ENCODE results near the gene RASGRP1. TPM values are rescaled to one million over a fixed set of nuclear protein-coding genes. Genes with fewer than 3 reads are reported as not detected.

Gene RASGRP1
- total RNA-seq, 1 donor from 2014 or later = 0.44 TPM

- peak; percentile 51 for DNase-seq
- Histone ChIP-seq H3K9me3 (replicated peaks) (no peaks in the 10 kb centered on the region), H3K36me3 (no peaks in the 10 kb centered on the region), H3K27me3 (ENCODE audit: low read depth) (peaks cover 14% of the 10 kb centered on the region), H3K4me3 (no peak overlapping the region), H3K27ac (replicated peaks) (peak overlapping the region; percentile 25), H3K4me1 (peaks cover 9% of the 10 kb centered on the region)
- TF ChIP-seq, protein P1, sequence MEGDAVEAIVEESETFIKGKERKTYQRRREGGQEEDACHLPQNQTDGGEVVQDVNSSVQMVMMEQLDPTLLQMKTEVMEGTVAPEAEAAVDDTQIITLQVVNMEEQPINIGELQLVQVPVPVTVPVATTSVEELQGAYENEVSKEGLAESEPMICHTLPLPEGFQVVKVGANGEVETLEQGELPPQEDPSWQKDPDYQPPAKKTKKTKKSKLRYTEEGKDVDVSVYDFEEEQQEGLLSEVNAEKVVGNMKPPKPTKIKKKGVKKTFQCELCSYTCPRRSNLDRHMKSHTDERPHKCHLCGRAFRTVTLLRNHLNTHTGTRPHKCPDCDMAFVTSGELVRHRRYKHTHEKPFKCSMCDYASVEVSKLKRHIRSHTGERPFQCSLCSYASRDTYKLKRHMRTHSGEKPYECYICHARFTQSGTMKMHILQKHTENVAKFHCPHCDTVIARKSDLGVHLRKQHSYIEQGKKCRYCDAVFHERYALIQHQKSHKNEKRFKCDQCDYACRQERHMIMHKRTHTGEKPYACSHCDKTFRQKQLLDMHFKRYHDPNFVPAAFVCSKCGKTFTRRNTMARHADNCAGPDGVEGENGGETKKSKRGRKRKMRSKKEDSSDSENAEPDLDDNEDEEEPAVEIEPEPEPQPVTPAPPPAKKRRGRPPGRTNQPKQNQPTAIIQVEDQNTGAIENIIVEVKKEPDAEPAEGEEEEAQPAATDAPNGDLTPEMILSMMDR (IDR thresholded peaks at IDR 0.05; ENCODE audit: borderline replicate concordance) = no peak
- intact Hi-C loops (cut with micrococcal nuclease) = no loop called here
These were observed 28.4 kb downstream of the RASGRP1 start for GRCh38 chr15:38536201-38536676.

GRCh38 chr15:38535491-38536200 is 29.0 kb downstream of the RASGRP1 start:
- TF ChIP-seq, protein P1 (IDR thresholded peaks at IDR 0.05; ENCODE audit: borderline replicate concordance) = no peak
- H3K27me3 ChIP-seq (ENCODE audit: low read depth) = peaks cover 14% of the 10 kb centered on the region
- intact Hi-C loops (cut with micrococcal nuclease) = no loop called here
- H3K27ac ChIP-seq (replicated peaks) = peak overlapping the region; percentile 25
- peaks cover 9% of the 10 kb centered on the region for H3K4me1 ChIP-seq
- H3K36me3 ChIP-seq = no peaks in the 10 kb centered on the region
- no peak overlapping the region for H3K4me3 ChIP-seq
- no peak for DNase-seq
- H3K9me3 ChIP-seq (replicated peaks) = no peaks in the 10 kb centered on the region

DNA sequence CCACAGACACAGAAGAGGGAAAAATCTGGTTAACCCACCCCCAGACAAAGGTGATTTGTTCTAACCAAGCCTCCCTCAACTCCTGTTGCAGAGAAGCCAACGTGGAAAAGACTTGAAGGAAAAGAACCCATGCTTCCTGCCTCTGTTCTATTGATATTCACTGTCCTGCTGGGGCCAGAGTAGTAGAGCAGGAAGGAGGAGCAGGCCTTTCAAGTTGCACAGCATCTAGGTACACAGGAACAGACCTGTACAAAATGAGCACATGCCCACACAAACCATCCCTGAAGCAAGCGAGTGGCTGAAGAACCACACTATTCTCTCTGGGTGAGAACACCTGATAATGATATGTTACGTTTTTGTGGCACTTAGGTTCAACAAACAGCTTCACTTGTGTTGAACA is 29.9 kb downstream of the RASGRP1 start:
- H3K4me3 ChIP-seq = no peak overlapping the region
- no peaks in the 10 kb centered on the region for H3K36me3 ChIP-seq
- no peaks in the 10 kb centered on the region for H3K9me3 ChIP-seq (replicated peaks)
- no peak for DNase-seq
- intact Hi-C loops (cut with micrococcal nuclease) = no loop called here
- no peak overlapping the region for H3K27ac ChIP-seq (replicated peaks)
- peaks cover 9% of the 10 kb centered on the region for H3K4me1 ChIP-seq
- TF ChIP-seq, protein P1 (IDR thresholded peaks at IDR 0.05; ENCODE audit: borderline replicate concordance) = no peak
- peaks cover 14% of the 10 kb centered on the region for H3K27me3 ChIP-seq (ENCODE audit: low read depth)

DNA sequence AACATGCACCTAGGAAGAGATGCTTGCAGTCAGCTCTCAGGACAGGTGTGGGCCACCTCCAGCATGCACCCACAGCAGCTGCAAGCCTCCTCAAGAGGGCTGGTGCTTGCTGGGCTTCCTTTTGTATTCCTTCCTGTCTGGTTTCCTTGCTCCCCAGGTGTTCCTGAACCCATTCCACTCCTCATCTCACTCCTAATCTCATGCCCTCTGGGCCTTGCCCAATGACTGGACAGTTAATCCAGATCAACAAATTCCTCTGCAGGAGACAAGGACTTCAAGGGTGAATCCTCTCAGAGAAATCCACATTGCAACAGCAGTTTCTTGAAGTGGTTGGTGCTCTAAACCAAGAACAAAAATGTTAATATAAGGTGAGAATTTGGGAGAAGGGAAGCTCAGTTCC is 30.7 kb downstream of the RASGRP1 start:
- intact Hi-C loops (cut with micrococcal nuclease) = no loop called here
- peaks cover 9% of the 10 kb centered on the region for H3K4me1 ChIP-seq
- TF ChIP-seq, protein P1 (IDR thresholded peaks at IDR 0.05; ENCODE audit: borderline replicate concordance) = no peak
- no peaks in the 10 kb centered on the region for H3K9me3 ChIP-seq (replicated peaks)
- H3K4me3 ChIP-seq = no peak overlapping the region
- peaks cover 14% of the 10 kb centered on the region for H3K27me3 ChIP-seq (ENCODE audit: low read depth)
- no peak overlapping the region for H3K27ac ChIP-seq (replicated peaks)
- no peaks in the 10 kb centered on the region for H3K36me3 ChIP-seq
- no peak for DNase-seq

DNA sequence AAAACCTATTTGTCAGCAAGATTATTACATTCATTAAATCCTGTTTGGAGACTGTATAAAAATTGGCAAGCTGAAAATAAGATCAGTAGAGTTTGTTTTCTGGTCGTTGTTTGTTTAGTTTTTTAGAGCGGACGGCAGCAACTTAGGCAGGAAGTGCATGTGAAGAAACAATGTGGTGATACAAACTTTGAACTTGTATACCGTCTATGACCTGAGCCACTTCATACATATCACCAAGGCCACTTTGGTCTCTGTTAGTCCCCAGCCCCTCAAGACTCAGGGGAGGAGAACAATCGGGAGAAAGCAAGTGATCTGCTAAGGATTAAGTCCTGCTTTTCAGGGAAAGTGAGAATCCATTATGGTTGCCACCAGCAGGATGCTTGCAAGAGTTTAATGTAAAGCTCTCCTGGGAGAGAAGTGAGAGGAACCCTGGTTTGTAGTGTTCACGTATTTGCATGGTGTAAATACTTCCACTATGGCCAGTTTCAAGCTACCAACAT is 31.1 kb downstream of the RASGRP1 start:
- no peak for DNase-seq
- intact Hi-C loops (cut with micrococcal nuclease) = no loop called here
- H3K36me3 ChIP-seq = no peaks in the 10 kb centered on the region
- TF ChIP-seq, protein P1 (IDR thresholded peaks at IDR 0.05; ENCODE audit: borderline replicate concordance) = no peak
- no peak overlapping the region for H3K4me3 ChIP-seq
- peaks cover 14% of the 10 kb centered on the region for H3K27me3 ChIP-seq (ENCODE audit: low read depth)
- no peak overlapping the region for H3K27ac ChIP-seq (replicated peaks)
- peaks cover 9% of the 10 kb centered on the region for H3K4me1 ChIP-seq
- H3K9me3 ChIP-seq (replicated peaks) = no peaks in the 10 kb centered on the region
